Cardiac ventricle fibroblast (primary cell): Measurements from ENCODE around the gene DRG1. TPM values are rescaled to one million over a fixed set of nuclear protein-coding genes. Genes with fewer than 3 reads are reported as not detected.

ENCODE experiments used
- total RNA-seq: library from RNA; depleted of rRNA; stranded (reverse); fragments of >200 nt; gene quantifications from 2 replicates; pipeline ENCODE4 v1.2.3, GENCODE V29; 2015

The DRG1 gene, protein sequence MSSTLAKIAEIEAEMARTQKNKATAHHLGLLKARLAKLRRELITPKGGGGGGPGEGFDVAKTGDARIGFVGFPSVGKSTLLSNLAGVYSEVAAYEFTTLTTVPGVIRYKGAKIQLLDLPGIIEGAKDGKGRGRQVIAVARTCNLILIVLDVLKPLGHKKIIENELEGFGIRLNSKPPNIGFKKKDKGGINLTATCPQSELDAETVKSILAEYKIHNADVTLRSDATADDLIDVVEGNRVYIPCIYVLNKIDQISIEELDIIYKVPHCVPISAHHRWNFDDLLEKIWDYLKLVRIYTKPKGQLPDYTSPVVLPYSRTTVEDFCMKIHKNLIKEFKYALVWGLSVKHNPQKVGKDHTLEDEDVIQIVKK
- total RNA-seq: 43.3 and 65.2 TPM in 2 replicates

DNA sequence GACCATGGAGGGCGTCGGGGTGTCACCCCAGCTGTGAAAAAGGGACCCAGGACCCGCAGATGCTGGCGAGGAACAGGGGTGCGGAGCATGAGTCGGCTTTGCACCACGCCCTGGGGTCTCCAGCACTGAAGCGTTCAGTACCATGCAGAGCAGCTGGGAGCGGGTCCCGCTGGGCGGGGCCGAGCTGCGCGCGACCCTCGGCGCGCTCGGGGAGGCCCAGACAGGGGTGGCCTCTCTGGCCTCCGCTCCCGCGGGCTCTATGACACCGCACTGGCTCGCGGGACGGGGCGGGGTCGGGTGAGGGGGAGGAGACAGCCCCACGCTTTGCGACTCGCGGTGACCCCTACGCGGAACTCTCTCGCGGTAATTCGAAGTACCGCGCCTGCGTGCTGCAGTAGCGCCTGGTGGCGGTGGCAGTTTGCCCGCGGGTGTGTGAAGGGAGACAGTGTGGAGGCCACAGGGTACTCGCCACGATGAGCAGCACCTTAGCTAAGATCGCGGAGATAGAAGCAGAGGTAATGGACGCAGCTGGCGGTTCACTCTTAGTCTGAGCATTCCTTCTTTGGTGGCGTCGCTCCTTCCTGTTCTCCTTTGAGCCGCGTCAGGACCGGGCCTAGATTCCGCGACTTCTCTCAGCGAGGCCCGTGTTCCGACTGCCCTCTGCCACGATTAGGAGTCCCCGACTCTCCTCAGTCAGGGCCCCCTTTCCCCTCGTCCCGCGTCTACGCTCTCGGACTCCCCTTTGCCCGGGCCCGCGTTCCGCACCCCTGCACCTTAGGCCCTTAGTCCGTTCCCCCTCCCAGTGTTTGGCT lies at the start of gene DRG1:
DRG1 (plus strand) TSS at position 394 of the 812 bp plus-strand sequence; CDS start at position 474, 80 bp downstream.

Other genes starting within 250 kb of the DRG1 start
- 24.1 and 24.5 TPM in 2 replicates for gene RNF185, start 239.4 kb upstream of the DRG1 start, total RNA-seq
- gene LIMK2, start 187.3 kb upstream of the DRG1 start, total RNA-seq: 7.8 and 11.0 TPM in 2 replicates
- 19.9 and 20.3 TPM in 2 replicates for gene PIK3IP1, start 107.1 kb upstream of the DRG1 start, total RNA-seq
- gene PATZ1, start 53.3 kb upstream of the DRG1 start, total RNA-seq: 11.5 and 15.7 TPM in 2 replicates
- 5.9 and 9.5 TPM in 2 replicates for gene EIF4ENIF1, start 90.2 kb downstream of the DRG1 start, total RNA-seq
- 4.2 and 5.7 TPM in 2 replicates for gene SFI1, start 96.9 kb downstream of the DRG1 start, total RNA-seq